ENCODE results near the gene SLC26A1.

SLC26A1 gene

DNA sequence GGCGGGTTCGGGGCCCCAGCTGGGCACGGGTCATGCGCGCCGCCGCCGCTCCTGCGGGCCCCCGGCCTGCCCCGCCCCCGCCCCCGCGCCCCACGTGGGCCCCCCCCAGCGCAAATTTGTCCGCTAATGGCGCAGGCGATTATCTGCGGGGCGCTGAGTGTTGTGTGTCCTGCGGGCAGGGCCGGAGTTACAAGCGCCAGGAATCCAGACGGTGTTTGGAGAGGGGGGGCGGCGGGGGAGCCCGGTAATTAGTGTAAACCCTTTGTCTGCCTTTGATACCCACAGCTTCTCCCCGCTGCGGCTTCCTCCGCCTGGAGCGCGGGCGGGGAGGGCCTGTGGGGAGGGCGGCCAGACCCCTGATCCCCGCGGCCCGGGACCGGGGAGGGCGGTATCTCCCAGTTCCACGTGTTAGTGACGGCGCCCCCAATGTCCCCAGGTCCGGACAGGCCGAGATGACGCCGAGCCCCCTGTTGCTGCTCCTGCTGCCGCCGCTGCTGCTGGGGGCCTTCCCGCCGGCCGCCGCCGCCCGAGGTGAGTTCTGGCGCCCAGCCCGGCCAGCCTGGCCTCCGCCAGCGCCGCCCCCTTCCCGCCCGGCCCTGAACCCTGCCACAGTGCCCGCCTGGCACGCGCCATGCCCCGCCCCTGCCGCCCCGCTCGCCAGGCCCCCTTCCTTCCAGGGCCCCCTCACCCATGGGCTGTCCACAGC is 19.0 kb upstream of the SLC26A1 start:
- Histone ChIP-seq H3K36me3 (ENCODE audit: control insufficient read depth, insufficient read depth, low read length) (no peaks in the 10 kb centered on the region), H3K4me1 (ENCODE audit: control insufficient read depth, insufficient read depth, low read length) (peaks cover 23% of the 10 kb centered on the region), H3K4me3 (ENCODE audit: insufficient read depth, low read depth, low read length) (peak overlapping the region; percentile 35), H3K9me3 (ENCODE audit: control insufficient read depth, low read length) (no peaks in the 10 kb centered on the region), H3K27me3 (ENCODE audit: control insufficient read depth, insufficient read depth, low read length, poor library complexity, severe bottlenecking) (peaks cover 59% of the 10 kb centered on the region), H3K27ac (ENCODE audit: insufficient read depth, low read depth, low read length, poor library complexity, severe bottlenecking) (no peak overlapping the region)
- 7 to 8% methylated on average over 69 of the region's 69 CpGs for WGBS, 2 experiments

DNA sequence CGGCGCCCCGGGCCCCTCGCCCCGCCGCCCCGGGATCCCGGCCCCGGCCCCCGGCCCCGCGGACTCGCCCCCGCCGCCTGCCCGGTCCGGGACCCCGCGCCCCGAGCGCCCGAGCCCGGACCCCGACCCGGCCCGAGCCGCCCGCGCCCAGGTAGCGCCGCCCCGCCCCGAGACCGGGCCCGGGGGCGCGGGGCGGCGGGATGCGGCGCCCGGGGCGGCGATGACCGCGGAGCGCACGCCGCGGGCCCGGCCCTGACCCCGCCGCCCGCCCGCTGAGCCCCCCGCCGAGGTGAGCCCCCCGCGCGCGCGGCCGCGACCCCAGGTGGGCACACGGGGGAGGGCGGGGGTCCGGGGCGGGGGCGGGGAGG is 18.4 kb upstream of the SLC26A1 start:
- Histone ChIP-seq H3K27me3 (ENCODE audit: control insufficient read depth, insufficient read depth, low read length, poor library complexity, severe bottlenecking) (peaks cover 64% of the 10 kb centered on the region), H3K36me3 (ENCODE audit: control insufficient read depth, insufficient read depth, low read length) (no peaks in the 10 kb centered on the region), H3K27ac (ENCODE audit: insufficient read depth, low read depth, low read length, poor library complexity, severe bottlenecking) (no peak overlapping the region), H3K4me1 (ENCODE audit: control insufficient read depth, insufficient read depth, low read length) (peaks cover 23% of the 10 kb centered on the region), H3K9me3 (ENCODE audit: control insufficient read depth, low read length) (no peaks in the 10 kb centered on the region), H3K4me3 (ENCODE audit: insufficient read depth, low read depth, low read length) (no peak overlapping the region)
- 0% methylated on average over 61 to 62 of the region's 69 CpGs for WGBS, 2 experiments

DNA sequence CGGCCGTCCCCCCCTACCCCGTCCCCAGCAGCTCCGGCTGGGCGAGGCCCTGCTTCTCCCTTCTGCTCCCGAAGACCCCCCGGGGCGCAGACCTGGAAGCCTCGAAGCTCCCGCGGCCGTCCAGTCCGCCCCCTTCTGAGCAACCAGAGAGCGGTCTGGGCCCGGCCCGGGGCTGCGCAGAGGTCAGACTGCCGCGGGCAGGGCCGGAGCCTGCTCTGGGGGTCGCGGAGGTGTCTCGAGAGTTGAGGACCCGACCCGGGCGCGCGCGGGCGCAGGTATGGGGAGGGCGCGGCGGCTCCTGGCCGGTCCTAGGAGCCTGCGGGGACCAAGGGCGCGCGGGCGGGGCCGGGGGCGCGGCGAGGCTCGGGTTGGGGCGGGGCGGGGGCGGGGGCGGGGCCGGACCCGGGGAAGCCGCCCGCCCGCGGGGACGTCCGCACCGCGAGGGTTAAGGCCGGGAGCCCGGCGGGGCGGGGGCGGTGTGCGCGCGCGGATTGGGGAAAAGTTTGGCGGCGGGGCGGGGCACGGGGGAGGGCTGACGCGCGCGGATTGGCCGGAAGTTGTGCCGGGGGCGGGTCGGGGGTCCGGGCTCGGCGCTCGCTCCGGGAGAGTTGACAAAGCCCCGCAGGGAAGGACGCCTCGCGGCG is 17.9 kb upstream of the SLC26A1 start, which contains the start of gene FGFRL1:
Gene FGFRL1 (plus strand): TSS at position 605 of the 644 bp plus-strand sequence. CDS start 860 bp downstream, outside the sequence.
- Histone ChIP-seq H3K9me3 (ENCODE audit: control insufficient read depth, low read length) (no peaks in the 10 kb centered on the region), H3K36me3 (ENCODE audit: control insufficient read depth, insufficient read depth, low read length) (no peaks in the 10 kb centered on the region), H3K4me1 (ENCODE audit: control insufficient read depth, insufficient read depth, low read length) (peaks cover 23% of the 10 kb centered on the region), H3K27ac (ENCODE audit: insufficient read depth, low read depth, low read length, poor library complexity, severe bottlenecking) (no peak within 1 kb of the TSS), H3K27me3 (ENCODE audit: control insufficient read depth, insufficient read depth, low read length, poor library complexity, severe bottlenecking) (peaks cover 69% of the 10 kb centered on the region), H3K4me3 (ENCODE audit: insufficient read depth, low read depth, low read length) (peak within 1 kb of the TSS; percentile 35)
- WGBS, 2 experiments = 1% methylated on average over 89 of the region's 89 CpGs

- Histone ChIP-seq H3K36me3 (ENCODE audit: control insufficient read depth, insufficient read depth, low read length) (no peaks in the 10 kb centered on the region), H3K27ac (ENCODE audit: insufficient read depth, low read depth, low read length, poor library complexity, severe bottlenecking) (no peak overlapping the region), H3K27me3 (ENCODE audit: control insufficient read depth, insufficient read depth, low read length, poor library complexity, severe bottlenecking) (peaks cover 76% of the 10 kb centered on the region), H3K9me3 (ENCODE audit: control insufficient read depth, low read length) (no peaks in the 10 kb centered on the region), H3K4me3 (ENCODE audit: insufficient read depth, low read depth, low read length) (no peak overlapping the region), H3K4me1 (ENCODE audit: control insufficient read depth, insufficient read depth, low read length) (peaks cover 18% of the 10 kb centered on the region)
- 7 to 9% methylated on average over 36 of the region's 36 CpGs for WGBS, 2 experiments
These were observed 17.3 kb upstream of the SLC26A1 start for GRCh38 chr4:1010395-1011021.

DNA sequence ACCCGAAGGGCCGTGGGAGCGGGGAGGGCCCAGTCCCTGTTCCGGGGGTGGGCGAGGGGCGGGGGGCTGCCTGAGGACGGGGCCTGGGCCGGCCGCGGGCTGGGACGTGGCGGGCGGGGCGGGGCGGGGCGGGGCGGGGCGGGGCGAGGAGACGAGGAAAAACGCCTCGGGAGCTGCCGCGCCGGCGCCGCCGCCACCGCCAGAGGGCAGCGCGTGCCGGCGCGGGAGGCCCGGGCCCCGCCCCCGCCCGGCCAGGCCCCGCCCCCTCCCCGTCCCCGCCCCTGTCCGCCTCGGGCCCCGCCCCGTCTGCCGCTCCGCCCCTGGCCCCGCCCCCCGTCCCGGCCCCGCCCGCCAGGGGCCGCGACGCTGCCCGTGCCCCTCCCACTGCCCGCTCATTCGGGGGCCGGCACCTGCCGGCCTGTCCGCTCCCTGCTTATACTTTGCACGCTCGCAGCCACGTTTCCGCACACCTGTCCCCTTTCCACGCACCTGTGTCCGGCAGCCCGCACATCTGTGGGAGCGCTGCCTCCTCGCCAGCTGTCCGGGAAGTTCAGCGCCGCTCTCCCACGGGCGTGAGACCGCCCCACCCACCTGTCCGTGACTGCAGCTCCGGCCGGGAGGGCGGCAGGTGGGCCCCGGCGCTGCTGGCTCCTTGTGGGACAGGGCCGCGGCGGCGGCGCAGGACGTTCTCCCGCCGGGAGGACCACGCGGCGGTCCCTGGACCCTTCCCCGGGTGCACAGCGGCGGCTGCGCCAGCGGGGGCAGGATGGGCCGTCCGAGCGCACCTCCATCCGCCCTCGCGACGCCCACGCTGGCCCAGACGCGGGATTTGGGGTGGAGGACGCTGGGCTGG is 16.6 kb upstream of the SLC26A1 start:
- Histone ChIP-seq H3K36me3 (ENCODE audit: control insufficient read depth, insufficient read depth, low read length) (no peaks in the 10 kb centered on the region), H3K4me3 (ENCODE audit: insufficient read depth, low read depth, low read length) (peak overlapping the region; percentile 47), H3K9me3 (ENCODE audit: control insufficient read depth, low read length) (no peaks in the 10 kb centered on the region), H3K27me3 (ENCODE audit: control insufficient read depth, insufficient read depth, low read length, poor library complexity, severe bottlenecking) (peaks cover 83% of the 10 kb centered on the region), H3K4me1 (ENCODE audit: control insufficient read depth, insufficient read depth, low read length) (peaks cover 11% of the 10 kb centered on the region), H3K27ac (ENCODE audit: insufficient read depth, low read depth, low read length, poor library complexity, severe bottlenecking) (no peak overlapping the region)
- 1 to 2% methylated on average over 109 of the region's 109 CpGs for WGBS, 2 experiments

DNA sequence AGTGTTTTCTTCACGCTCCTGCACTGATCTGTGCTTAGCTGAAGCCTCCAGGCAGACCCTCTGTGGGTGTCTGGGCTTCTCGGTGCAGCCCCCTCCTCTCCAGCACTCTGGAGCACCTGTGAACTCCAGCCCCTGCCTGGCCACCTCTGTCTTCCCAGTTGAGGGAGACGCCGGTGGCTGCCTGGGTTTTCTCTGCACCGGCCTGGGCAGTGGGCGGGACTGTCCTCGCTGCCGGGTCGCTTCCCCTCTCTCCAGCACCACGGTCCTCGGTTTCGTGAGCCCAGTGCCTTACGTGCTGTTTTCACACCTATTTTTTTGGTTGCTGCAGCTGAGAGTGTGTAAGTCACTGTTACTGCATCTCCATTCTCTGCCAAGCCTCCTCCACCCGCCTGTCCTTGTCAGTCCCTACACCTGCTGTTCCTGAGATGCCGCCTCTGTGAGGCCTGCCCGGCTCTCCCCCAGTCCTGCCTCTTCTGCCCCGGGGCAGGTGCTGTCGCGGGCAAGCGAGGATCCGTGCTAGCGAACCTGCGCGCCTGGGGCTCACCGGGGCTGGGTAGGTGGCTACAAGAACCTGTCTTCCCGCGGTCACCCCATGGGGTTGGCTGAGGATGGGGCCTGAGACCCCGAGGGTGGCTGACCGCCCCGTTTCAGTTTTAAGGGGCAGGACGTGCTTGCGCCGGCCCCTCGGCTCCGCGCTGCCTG is 15.8 kb upstream of the SLC26A1 start:
- no peaks in the 10 kb centered on the region for H3K9me3 ChIP-seq (ENCODE audit: control insufficient read depth, low read length)
- H3K27me3 ChIP-seq (ENCODE audit: control insufficient read depth, insufficient read depth, low read length, poor library complexity, severe bottlenecking) = peaks cover 91% of the 10 kb centered on the region

GRCh38 chr4:1006856-1007255 is 13.7 kb upstream of the SLC26A1 start:
- H3K27ac ChIP-seq (ENCODE audit: insufficient read depth, low read depth, low read length, poor library complexity, severe bottlenecking) = no peak overlapping the region
- peaks cover 92% of the 10 kb centered on the region for H3K27me3 ChIP-seq (ENCODE audit: control insufficient read depth, insufficient read depth, low read length, poor library complexity, severe bottlenecking)
- no peaks in the 10 kb centered on the region for H3K36me3 ChIP-seq (ENCODE audit: control insufficient read depth, insufficient read depth, low read length)
- H3K9me3 ChIP-seq (ENCODE audit: control insufficient read depth, low read length) = no peaks in the 10 kb centered on the region
- peaks cover 4% of the 10 kb centered on the region for H3K4me1 ChIP-seq (ENCODE audit: control insufficient read depth, insufficient read depth, low read length)
- H3K4me3 ChIP-seq (ENCODE audit: insufficient read depth, low read depth, low read length) = no peak overlapping the region
- WGBS, 2 experiments = 83 to 84% methylated on average over 5 of the region's 5 CpGs

More for the DNA sequence above, 15.8 kb upstream of the SLC26A1 start:
- Histone ChIP-seq H3K4me1 (ENCODE audit: control insufficient read depth, insufficient read depth, low read length) (peaks cover 4% of the 10 kb centered on the region), H3K4me3 (ENCODE audit: insufficient read depth, low read depth, low read length) (peak overlapping the region; percentile 47), H3K27ac (ENCODE audit: insufficient read depth, low read depth, low read length, poor library complexity, severe bottlenecking) (no peak overlapping the region), H3K36me3 (ENCODE audit: control insufficient read depth, insufficient read depth, low read length) (no peaks in the 10 kb centered on the region)
- 8% methylated on average over 36 of the region's 36 CpGs for WGBS, 2 experiments

- 86% methylated on average over 25 of the region's 25 CpGs for WGBS, 2 experiments
- no peaks in the 10 kb centered on the region for H3K4me1 ChIP-seq (ENCODE audit: control insufficient read depth, insufficient read depth, low read length)
- peaks cover 98% of the 10 kb centered on the region for H3K27me3 ChIP-seq (ENCODE audit: control insufficient read depth, insufficient read depth, low read length, poor library complexity, severe bottlenecking)
- H3K36me3 ChIP-seq (ENCODE audit: control insufficient read depth, insufficient read depth, low read length) = no peaks in the 10 kb centered on the region
- H3K9me3 ChIP-seq (ENCODE audit: control insufficient read depth, low read length) = no peaks in the 10 kb centered on the region
- no peak overlapping the region for H3K4me3 ChIP-seq (ENCODE audit: insufficient read depth, low read depth, low read length)
- H3K27ac ChIP-seq (ENCODE audit: insufficient read depth, low read depth, low read length, poor library complexity, severe bottlenecking) = no peak overlapping the region
These were observed 11.6 kb upstream of the SLC26A1 start for GRCh38 chr4:1004557-1005485.

GRCh38 chr4:1004071-1004418 is 10.8 kb upstream of the SLC26A1 start:
- H3K27ac ChIP-seq (ENCODE audit: insufficient read depth, low read depth, low read length, poor library complexity, severe bottlenecking) = no peak overlapping the region
- H3K9me3 ChIP-seq (ENCODE audit: control insufficient read depth, low read length) = no peaks in the 10 kb centered on the region
- 88 to 89% methylated on average over 13 of the region's 13 CpGs for WGBS, 2 experiments
- no peak overlapping the region for H3K4me3 ChIP-seq (ENCODE audit: insufficient read depth, low read depth, low read length)
- H3K36me3 ChIP-seq (ENCODE audit: control insufficient read depth, insufficient read depth, low read length) = no peaks in the 10 kb centered on the region
- H3K4me1 ChIP-seq (ENCODE audit: control insufficient read depth, insufficient read depth, low read length) = no peaks in the 10 kb centered on the region
- peaks cover 100% of the 10 kb centered on the region for H3K27me3 ChIP-seq (ENCODE audit: control insufficient read depth, insufficient read depth, low read length, poor library complexity, severe bottlenecking)
